HepG2 (cell line): ENCODE measurements around the gene MDP1. TPM values are rescaled to one million over a fixed set of nuclear protein-coding genes. Genes with fewer than 3 reads are reported as not detected.

Source experiments
- BHLHE40 ChIP-seq: IDR thresholded peaks from 2 replicates; pipeline ENCODE4 v1.6.1; 2011; ENCODE audit warnings: low read length, improper control_type of control experiment
- CEBPG ChIP-seq: IDR thresholded peaks from 2 replicates; pipeline ENCODE4 v1.6.1; 2016
- DBP ChIP-seq: sonication (generic); formaldehyde crosslinking; IDR thresholded peaks from 2 replicates; pipeline ENCODE4 v1.4.0; 2020; ENCODE audit warnings: missing genetic modification reagents; ENCODE audit errors: not compliant biosample characterization
- GABPB1 ChIP-seq: IDR thresholded peaks from 2 replicates; pipeline ENCODE4 v1.6.1; 2016; ENCODE audit warnings: mild to moderate bottlenecking, missing genetic modification reagents, moderate library complexity, missing compliant biosample characterization
- HHEX ChIP-seq: IDR thresholded peaks from 2 replicates; pipeline ENCODE4 v1.6.1; 2016; ENCODE audit warnings: control low read depth
- HIVEP1 ChIP-seq: sonication (generic); formaldehyde crosslinking; IDR thresholded peaks from 2 replicates; pipeline ENCODE4 v1.4.0; 2020; ENCODE audit warnings: mild to moderate bottlenecking, missing genetic modification reagents
- MAF1 ChIP-seq: sonication (generic); formaldehyde crosslinking; IDR thresholded peaks from 2 replicates; pipeline ENCODE4 v1.5.0; 2020; ENCODE audit warnings: missing genetic modification reagents, borderline replicate concordance
- MED1 ChIP-seq: sonication (generic); formaldehyde crosslinking; IDR thresholded peaks from 2 replicates; pipeline ENCODE4 v1.4.0; 2020; ENCODE audit warnings: missing genetic modification reagents
- MXD3 ChIP-seq: IDR thresholded peaks from 2 replicates; pipeline ENCODE4 v1.6.1; 2016; ENCODE audit warnings: mild to moderate bottlenecking, missing biosample characterization, missing genetic modification reagents
- MYPOP ChIP-seq: sonication (generic); formaldehyde crosslinking; IDR thresholded peaks from 2 replicates; pipeline ENCODE4 v1.8.1; 2023; ENCODE audit warnings: mild to moderate bottlenecking, moderate library complexity, missing genetic modification reagents
- PCBP1 ChIP-seq: fragments of 200-400 bp; formaldehyde crosslinking; IDR thresholded peaks from 2 replicates; pipeline ENCODE4 v1.6.1; 2017; ENCODE audit warnings: mild to moderate bottlenecking, low read depth, low read length, borderline replicate concordance
- RERE ChIP-seq: IDR thresholded peaks from 2 replicates; pipeline ENCODE4 v1.6.1; 2016; ENCODE audit warnings: low read depth, missing genetic modification reagents, missing compliant biosample characterization
- YY1 ChIP-seq: IDR thresholded peaks from 2 replicates; pipeline ENCODE4 v1.6.1; 2011; ENCODE audit warnings: low read length, low read depth, moderate library complexity, mild to moderate bottlenecking; ENCODE audit not compliant: insufficient read depth, insufficient replicate concordance
- ZC3H13 ChIP-seq: sonication (generic); formaldehyde crosslinking; IDR thresholded peaks from 2 replicates; pipeline ENCODE4 v1.8.1; 2023; ENCODE audit warnings: mild to moderate bottlenecking, missing genetic modification reagents, moderate library complexity
- ZMYM2 ChIP-seq: sonication (generic); formaldehyde crosslinking; IDR thresholded peaks from 2 replicates; pipeline ENCODE4 v1.8.0; 2022; ENCODE audit warnings: mild to moderate bottlenecking, missing genetic modification reagents
- ZNF30 ChIP-seq: sonication (generic); formaldehyde crosslinking; IDR thresholded peaks from 2 replicates; pipeline ENCODE4 v1.5.0; 2020; ENCODE audit warnings: mild to moderate bottlenecking, missing genetic modification reagents
- ZNF350 ChIP-seq: sonication (generic); formaldehyde crosslinking; IDR thresholded peaks from 2 replicates; pipeline ENCODE4 v1.4.0; 2020; ENCODE audit warnings: mild to moderate bottlenecking, low read depth, missing genetic modification reagents, borderline replicate concordance
- ZNF382 ChIP-seq: sonication (generic); formaldehyde crosslinking; IDR thresholded peaks from 2 replicates; pipeline ENCODE4 v1.5.0; 2020; ENCODE audit warnings: missing genetic modification reagents, mild to moderate bottlenecking, borderline replicate concordance
- ZNF431 ChIP-seq: sonication (generic); formaldehyde crosslinking; IDR thresholded peaks from 2 replicates; pipeline ENCODE4 v1.9.0; 2022; ENCODE audit warnings: missing genetic modification reagents, low read depth, mild to moderate bottlenecking, borderline replicate concordance
- polyA plus RNA-seq, 8 experiments: library from polyadenylated mRNA; depleted of rRNA in 3 of 8; stranded (reverse) in 7 of 8; unstranded in 1 of 8; fragments of >200 nt; fragmentation: Illumina TruSeq in 4 of 8; extraction: Trizol in 4 of 8; gene quantifications; 2 replicates each; pipeline versions ENCODE4 v1.2.1 to v1.2.3, GENCODE V29; 2011 to 2016; ENCODE audit warnings: low read depth in 4 of 8, missing spikeins in 1 of 8, mixed read lengths in 1 of 8; ENCODE audit not compliant: insufficient read depth in 1 of 8
- total RNA-seq, 5 experiments: library from RNA; depleted of rRNA; stranded (reverse); fragments of >200 nt; fragmentation: Illumina TruSeq; extraction: Trizol; gene quantifications; 2 replicates each; pipeline ENCODE4 v1.2.3, GENCODE V29; 2016; ENCODE audit warnings: low read depth in 1 of 5
- TF ChIP-seq, protein P1 (sequence below), 2 experiments: fragments of 450-650 bp in 1 of 2; sonication (generic) in 1 of 2; formaldehyde crosslinking; IDR thresholded peaks; 2 replicates each; pipeline versions ENCODE4 v1.5.0 to v1.8.0; 2020 to 2022; ENCODE audit warnings: mild to moderate bottlenecking in 1 of 2, missing genetic modification reagents in 1 of 2

MDP1 gene
- total and polyA plus RNA-seq, 2 of the 13 experiments (the other 11 are each of a cell fraction or from before 2014, with no cell fraction given) = 44.1 to 48.7 TPM

DNA sequence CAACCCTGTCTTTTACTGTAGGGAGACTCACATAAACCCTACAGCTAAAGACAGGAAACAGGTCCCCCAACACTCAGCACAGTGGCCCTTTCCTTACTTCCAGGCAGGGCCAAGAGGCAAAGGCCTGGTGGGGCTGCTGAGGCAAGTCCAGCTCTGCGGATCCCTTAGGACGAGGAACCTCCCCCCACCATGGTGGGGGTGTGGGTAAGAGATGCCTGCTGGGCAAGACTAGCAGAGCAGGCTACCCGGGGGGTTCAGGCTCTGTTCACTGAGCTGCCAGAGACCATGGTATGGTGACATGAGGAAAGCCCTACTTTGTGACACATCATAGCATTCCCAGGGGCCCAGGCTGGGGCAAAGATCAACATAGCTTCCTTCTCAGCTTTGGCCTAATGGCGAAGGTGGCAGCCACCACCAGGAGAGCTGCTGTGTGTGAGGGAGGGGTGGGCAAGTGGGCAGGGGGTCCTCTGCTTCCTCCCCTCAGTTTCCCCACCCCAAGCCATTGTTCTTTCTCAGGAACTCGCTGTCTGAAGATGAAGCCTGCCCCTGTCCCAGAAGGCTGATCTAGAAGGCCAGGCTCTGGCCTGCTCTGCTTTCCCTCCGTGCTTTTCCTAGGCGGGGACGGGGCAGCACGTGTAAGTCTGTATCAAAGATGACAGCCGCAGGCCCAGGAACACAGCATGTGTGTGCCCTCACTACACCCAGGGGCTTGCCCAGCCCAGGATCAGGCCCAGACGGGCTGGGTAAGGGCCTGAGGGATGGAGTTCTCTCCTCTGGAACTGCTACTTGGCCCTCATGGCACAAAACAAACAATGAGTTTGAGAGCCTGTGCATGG, 36.6 kb upstream of the MDP1 start (continued):
- peak; percentile 65; the same call in 1 of the 2 replicates for TF ChIP-seq RERE
- 0 out of 2 replicates have a peak, but pooled peaks have one; percentile 2 for TF ChIP-seq BHLHE40
- TF ChIP-seq HIVEP1 = peak; percentile 85
- TF ChIP-seq ZMYM2 (CRISPR knock-in tag) = no peak
- peak; percentile 48; the same call in 1 of the 2 replicates for TF ChIP-seq MAF1
- peak; percentile 68 for TF ChIP-seq YY1
- 0 out of 2 replicates have a peak, but pooled peaks have one; percentile 24 for TF ChIP-seq CEBPG (CRISPR knock-in tag)
- TF ChIP-seq HHEX (CRISPR knock-in tag) = peak; percentile 76
- TF ChIP-seq DBP (CRISPR knock-in tag) = no peak
- no peak for TF ChIP-seq PCBP1
- TF ChIP-seq ZNF350 (CRISPR knock-in tag) = peak; percentile 52; the same call in 1 of the 2 replicates
- no peak for TF ChIP-seq ZNF382 (CRISPR knock-in tag)
- 0 out of 2 replicates have a peak, but pooled peaks have one; percentile 65 for TF ChIP-seq ZNF431 (CRISPR knock-in tag)
- no peak; the same call in 1 of the 2 replicates for TF ChIP-seq ZC3H13 (CRISPR knock-in tag)
- TF ChIP-seq MYPOP (CRISPR knock-in tag) = 0 out of 2 replicates have a peak, but pooled peaks have one; percentile 8
- peak; percentile 67 for TF ChIP-seq MED1 (CRISPR knock-in tag)
- no peak for TF ChIP-seq ZNF30 (CRISPR knock-in tag)
- TF ChIP-seq GABPB1 (CRISPR knock-in tag) = peak; percentile 58
- TF ChIP-seq MXD3 (CRISPR knock-in tag) = 0 out of 2 replicates have a peak, but pooled peaks have one; percentile 8
- TF ChIP-seq, protein P1, sequence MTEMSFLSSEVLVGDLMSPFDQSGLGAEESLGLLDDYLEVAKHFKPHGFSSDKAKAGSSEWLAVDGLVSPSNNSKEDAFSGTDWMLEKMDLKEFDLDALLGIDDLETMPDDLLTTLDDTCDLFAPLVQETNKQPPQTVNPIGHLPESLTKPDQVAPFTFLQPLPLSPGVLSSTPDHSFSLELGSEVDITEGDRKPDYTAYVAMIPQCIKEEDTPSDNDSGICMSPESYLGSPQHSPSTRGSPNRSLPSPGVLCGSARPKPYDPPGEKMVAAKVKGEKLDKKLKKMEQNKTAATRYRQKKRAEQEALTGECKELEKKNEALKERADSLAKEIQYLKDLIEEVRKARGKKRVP (CRISPR knock-in tag; IDR thresholded peaks at IDR 0.05) = peak in 1 of 2 experiments; percentile 54; a peak in 1 of 4 replicates
